ENCODE results near the gene MPO. TPM values are rescaled to one million over a fixed set of nuclear protein-coding genes. Genes with fewer than 3 reads are reported as not detected.

MPO gene
- total and polyA plus RNA-seq, 9 of the 15 experiments (the other 6 are each of a cell fraction or from before 2014, with no cell fraction given), result 0.04 to 0.47 (median 0.39) TPM; not detected in 6

DNA sequence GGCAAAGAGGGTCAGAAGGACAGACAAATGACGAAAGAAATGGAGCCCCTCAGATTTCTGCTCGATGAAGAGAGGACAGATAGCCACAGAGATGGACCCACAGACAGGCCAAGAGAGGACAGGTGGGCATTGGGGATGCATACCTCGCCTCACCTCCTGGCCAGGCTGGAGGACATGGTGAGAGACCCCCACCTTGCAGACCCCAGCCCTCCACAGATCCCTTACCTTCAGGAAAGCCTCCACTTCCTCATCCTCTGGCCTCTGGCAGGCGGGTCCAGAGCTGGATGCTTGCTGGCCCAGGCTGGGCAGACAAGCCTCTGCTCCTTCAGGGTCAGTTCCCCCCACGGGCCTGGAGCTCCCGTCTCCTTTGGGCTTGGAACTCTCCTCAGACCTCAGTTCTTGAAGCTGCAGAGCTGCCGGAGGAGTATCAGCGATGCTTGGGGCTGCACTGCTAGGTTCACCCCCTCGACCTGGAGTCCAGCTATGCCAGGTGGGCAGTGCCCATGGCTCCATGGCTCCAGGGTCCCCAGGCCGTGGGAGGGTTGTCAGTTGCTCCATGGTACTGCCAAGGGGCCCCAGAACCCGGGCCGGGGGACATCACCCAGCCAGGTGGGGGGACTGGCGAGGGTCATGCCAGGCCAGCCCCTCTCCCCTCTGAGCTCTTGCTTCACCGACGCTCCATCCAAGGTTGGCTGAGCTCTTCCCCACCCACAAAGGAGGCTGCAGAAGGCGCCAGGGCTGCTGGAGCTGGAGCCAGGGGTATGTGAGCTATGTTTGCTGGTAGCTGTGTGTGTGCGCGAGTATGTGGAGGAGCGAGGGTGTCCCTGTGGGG is 46.8 kb upstream of the MPO start (continued):
- TF ChIP-seq, protein P1, sequence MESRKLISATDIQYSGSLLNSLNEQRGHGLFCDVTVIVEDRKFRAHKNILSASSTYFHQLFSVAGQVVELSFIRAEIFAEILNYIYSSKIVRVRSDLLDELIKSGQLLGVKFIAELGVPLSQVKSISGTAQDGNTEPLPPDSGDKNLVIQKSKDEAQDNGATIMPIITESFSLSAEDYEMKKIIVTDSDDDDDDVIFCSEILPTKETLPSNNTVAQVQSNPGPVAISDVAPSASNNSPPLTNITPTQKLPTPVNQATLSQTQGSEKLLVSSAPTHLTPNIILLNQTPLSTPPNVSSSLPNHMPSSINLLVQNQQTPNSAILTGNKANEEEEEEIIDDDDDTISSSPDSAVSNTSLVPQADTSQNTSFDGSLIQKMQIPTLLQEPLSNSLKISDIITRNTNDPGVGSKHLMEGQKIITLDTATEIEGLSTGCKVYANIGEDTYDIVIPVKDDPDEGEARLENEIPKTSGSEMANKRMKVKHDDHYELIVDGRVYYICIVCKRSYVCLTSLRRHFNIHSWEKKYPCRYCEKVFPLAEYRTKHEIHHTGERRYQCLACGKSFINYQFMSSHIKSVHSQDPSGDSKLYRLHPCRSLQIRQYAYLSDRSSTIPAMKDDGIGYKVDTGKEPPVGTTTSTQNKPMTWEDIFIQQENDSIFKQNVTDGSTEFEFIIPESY (CRISPR knock-in tag; IDR thresholded peaks at IDR 0.05), result peak; percentile 68; the same call in 1 of the 2 replicates
- TF ChIP-seq RBM14 (IDR thresholded peaks at IDR 0.05; ENCODE audit: borderline replicate concordance, insufficient read depth, low read depth, low read length) (peak; percentile 93; the same call in 1 of the 2 replicates), SRSF1 (IDR thresholded peaks at IDR 0.05; ENCODE audit: low read depth, low read length) (0 out of 2 replicates have a peak, but pooled peaks have one; percentile 90), MED1 (CRISPR knock-in tag; IDR thresholded peaks at IDR 0.05; ENCODE audit: borderline replicate concordance) (no peak), SIN3B (IDR thresholded peaks at IDR 0.05; ENCODE audit: low read depth) (no peak), POLR2G (IDR thresholded peaks at IDR 0.05; ENCODE audit: low read depth, low read length) (peak; percentile 91)
- TF ChIP-seq, protein P2, sequence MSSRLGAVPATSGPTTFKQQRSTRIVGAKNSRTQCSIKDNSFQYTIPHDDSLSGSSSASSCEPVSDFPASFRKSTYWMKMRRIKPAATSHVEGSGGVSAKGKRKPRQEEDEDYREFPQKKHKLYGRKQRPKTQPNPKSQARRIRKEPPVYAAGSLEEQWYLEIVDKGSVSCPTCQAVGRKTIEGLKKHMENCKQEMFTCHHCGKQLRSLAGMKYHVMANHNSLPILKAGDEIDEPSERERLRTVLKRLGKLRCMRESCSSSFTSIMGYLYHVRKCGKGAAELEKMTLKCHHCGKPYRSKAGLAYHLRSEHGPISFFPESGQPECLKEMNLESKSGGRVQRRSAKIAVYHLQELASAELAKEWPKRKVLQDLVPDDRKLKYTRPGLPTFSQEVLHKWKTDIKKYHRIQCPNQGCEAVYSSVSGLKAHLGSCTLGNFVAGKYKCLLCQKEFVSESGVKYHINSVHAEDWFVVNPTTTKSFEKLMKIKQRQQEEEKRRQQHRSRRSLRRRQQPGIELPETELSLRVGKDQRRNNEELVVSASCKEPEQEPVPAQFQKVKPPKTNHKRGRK (tag; IDR thresholded peaks at IDR 0.05), result no peak
- TF ChIP-seq, protein P3, sequence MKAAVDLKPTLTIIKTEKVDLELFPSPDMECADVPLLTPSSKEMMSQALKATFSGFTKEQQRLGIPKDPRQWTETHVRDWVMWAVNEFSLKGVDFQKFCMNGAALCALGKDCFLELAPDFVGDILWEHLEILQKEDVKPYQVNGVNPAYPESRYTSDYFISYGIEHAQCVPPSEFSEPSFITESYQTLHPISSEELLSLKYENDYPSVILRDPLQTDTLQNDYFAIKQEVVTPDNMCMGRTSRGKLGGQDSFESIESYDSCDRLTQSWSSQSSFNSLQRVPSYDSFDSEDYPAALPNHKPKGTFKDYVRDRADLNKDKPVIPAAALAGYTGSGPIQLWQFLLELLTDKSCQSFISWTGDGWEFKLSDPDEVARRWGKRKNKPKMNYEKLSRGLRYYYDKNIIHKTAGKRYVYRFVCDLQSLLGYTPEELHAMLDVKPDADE (conservative IDR thresholded peaks at IDR 0.05; ENCODE audit: control insufficient read depth, low read depth, low read length), result peak; percentile 15; the same call in 1 of the 2 replicates
- TF ChIP-seq, protein P4, sequence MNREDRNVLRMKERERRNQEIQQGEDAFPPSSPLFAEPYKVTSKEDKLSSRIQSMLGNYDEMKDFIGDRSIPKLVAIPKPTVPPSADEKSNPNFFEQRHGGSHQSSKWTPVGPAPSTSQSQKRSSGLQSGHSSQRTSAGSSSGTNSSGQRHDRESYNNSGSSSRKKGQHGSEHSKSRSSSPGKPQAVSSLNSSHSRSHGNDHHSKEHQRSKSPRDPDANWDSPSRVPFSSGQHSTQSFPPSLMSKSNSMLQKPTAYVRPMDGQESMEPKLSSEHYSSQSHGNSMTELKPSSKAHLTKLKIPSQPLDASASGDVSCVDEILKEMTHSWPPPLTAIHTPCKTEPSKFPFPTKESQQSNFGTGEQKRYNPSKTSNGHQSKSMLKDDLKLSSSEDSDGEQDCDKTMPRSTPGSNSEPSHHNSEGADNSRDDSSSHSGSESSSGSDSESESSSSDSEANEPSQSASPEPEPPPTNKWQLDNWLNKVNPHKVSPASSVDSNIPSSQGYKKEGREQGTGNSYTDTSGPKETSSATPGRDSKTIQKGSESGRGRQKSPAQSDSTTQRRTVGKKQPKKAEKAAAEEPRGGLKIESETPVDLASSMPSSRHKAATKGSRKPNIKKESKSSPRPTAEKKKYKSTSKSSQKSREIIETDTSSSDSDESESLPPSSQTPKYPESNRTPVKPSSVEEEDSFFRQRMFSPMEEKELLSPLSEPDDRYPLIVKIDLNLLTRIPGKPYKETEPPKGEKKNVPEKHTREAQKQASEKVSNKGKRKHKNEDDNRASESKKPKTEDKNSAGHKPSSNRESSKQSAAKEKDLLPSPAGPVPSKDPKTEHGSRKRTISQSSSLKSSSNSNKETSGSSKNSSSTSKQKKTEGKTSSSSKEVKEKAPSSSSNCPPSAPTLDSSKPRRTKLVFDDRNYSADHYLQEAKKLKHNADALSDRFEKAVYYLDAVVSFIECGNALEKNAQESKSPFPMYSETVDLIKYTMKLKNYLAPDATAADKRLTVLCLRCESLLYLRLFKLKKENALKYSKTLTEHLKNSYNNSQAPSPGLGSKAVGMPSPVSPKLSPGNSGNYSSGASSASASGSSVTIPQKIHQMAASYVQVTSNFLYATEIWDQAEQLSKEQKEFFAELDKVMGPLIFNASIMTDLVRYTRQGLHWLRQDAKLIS (CRISPR knock-in tag; IDR thresholded peaks at IDR 0.05), result peak; percentile 14; the same call in 1 of the 2 replicates
